SK-N-SH (cell line): Measurements from ENCODE around the gene MVB12B. TPM values are rescaled to one million over a fixed set of nuclear protein-coding genes. Genes with fewer than 3 reads are reported as not detected.
A peak's percentile ranks its signal among the peaks of the same experiment; 100 is the strongest.

Experiments
- CTCF ChIA-PET: fragments of 300-600, 350-600 bp; formaldehyde crosslinking; extraction: SDS; loops from one replicate; lab custom pipeline; 2021; lab: Yijun Ruan, JAX
- POLR2A ChIA-PET: fragments of 350-600 bp; sonication (Branson Sonifier 250); formaldehyde crosslinking; extraction: SDS; loops from one replicate; lab custom pipeline; 2020; ENCODE audit warnings: antibody characterized with exemption, inconsistent platforms; lab: Yijun Ruan, JAX
- DNase-seq: peaks from one replicate; pipeline ENCODE4 v3.0.0; 2012
- H2AFZ ChIP-seq: fragments of 200-600 bp; sonication (generic); 2 replicates; pipeline ENCODE4 v1.8.1; 2016; ENCODE audit warnings: antibody characterized with exemption, mild to moderate bottlenecking, low read depth
- H3F3A ChIP-seq: fragments of 200-600 bp; sonication (generic); replicated peaks from 2 replicates; pipeline ENCODE3; 2016; ENCODE audit warnings: antibody characterized with exemption, mild to moderate bottlenecking; ENCODE audit not compliant: insufficient read depth
- H3K27ac ChIP-seq, 2 experiments: fragments of 200-500 bp in 1 of 2; fragments of 200-600 bp in 1 of 2; sonication (Bioruptor generic) in 1 of 2; sonication (generic), shearing (Covaris generic) in 1 of 2; 2 replicates each; pipeline versions ENCODE4 v1.5.1 to v1.6.1; 2014 to 2016; ENCODE audit warnings: low read depth in 2 of 2, inconsistent platforms in 1 of 2, low read length in 1 of 2, mild to moderate bottlenecking in 1 of 2, mixed read lengths in 1 of 2
- H3K27me3 ChIP-seq: fragments of 200-600 bp; sonication (generic), shearing (Covaris generic); 2 replicates; pipeline ENCODE4 v1.6.1; 2016; ENCODE audit warnings: mixed run types; ENCODE audit not compliant: insufficient read depth
- H3K36me3 ChIP-seq, 2 experiments: fragments of 200-500 bp in 1 of 2; fragments of 200-600 bp in 1 of 2; sonication (Bioruptor generic) in 1 of 2; sonication (generic) in 1 of 2; replicated peaks in 1 of 2; 2 replicates each; pipeline versions ENCODE3 to v1.5.1; 2014 to 2016; ENCODE audit warnings: low read length in 1 of 2, mild to moderate bottlenecking in 1 of 2; ENCODE audit not compliant: insufficient read depth in 2 of 2, control insufficient read depth in 1 of 2
- H3K4me1 ChIP-seq, 2 experiments: fragments of 200-500 bp in 1 of 2; fragments of 200-600 bp in 1 of 2; sonication (Bioruptor generic) in 1 of 2; sonication (generic), shearing (Covaris generic) in 1 of 2; 2 replicates each; pipeline versions ENCODE4 v1.5.1 to v1.6.1; 2014 to 2016; ENCODE audit warnings: low read depth in 1 of 2, low read length in 1 of 2, mixed run types in 1 of 2; ENCODE audit not compliant: insufficient read depth in 2 of 2, control insufficient read depth in 1 of 2
- H3K4me2 ChIP-seq: fragments of 200-600 bp; sonication (generic), shearing (Covaris generic); 2 replicates; pipeline ENCODE4 v1.6.1; 2017; ENCODE audit warnings: mixed run types
- H3K4me3 ChIP-seq, 2 experiments: fragments of 200-500 bp in 1 of 2; fragments of 200-600 bp in 1 of 2; sonication (Bioruptor generic) in 1 of 2; sonication (generic), shearing (Covaris generic) in 1 of 2; 2 replicates each; pipeline versions ENCODE4 v1.5.1 to v1.8.1; 2014 to 2016; ENCODE audit warnings: low read depth in 2 of 2, inconsistent platforms in 1 of 2, low read length in 1 of 2, mild to moderate bottlenecking in 1 of 2, mixed read lengths in 1 of 2, moderate library complexity in 1 of 2
- H3K79me2 ChIP-seq: fragments of 200-600 bp; sonication (generic); 2 replicates; pipeline ENCODE4 v1.8.1; 2017; ENCODE audit warnings: mild to moderate bottlenecking; ENCODE audit not compliant: insufficient read depth
- H3K9ac ChIP-seq: fragments of 200-600 bp; sonication (generic); 2 replicates; pipeline ENCODE4 v1.6.1; 2017; ENCODE audit warnings: mixed run types
- H3K9me2 ChIP-seq: fragments of 200-600 bp; sonication (generic); 2 replicates; pipeline ENCODE4 v1.6.1; 2017; ENCODE audit warnings: mixed run types
- H3K9me3 ChIP-seq: fragments of 200-600 bp; sonication (generic); 2 replicates; pipeline ENCODE4 v1.6.1; 2017; ENCODE audit warnings: mixed run types, mild to moderate bottlenecking, moderate library complexity
- H4K20me1 ChIP-seq: fragments of 200-600 bp; sonication (generic); 2 replicates; pipeline ENCODE4 v1.6.1; 2017; ENCODE audit warnings: mild to moderate bottlenecking, mixed run types; ENCODE audit not compliant: insufficient read depth
- CTCF ChIP-seq: fragments of 200-600 bp; sonication (generic); IDR thresholded peaks from 2 replicates; pipeline ENCODE4 v1.6.1; 2017; ENCODE audit warnings: antibody characterized with exemption, mild to moderate bottlenecking, moderate library complexity
- FOXM1 ChIP-seq: IDR thresholded peaks from 2 replicates; pipeline ENCODE4 v1.4.0; 2012; ENCODE audit warnings: low read depth, mild to moderate bottlenecking
- GATA2 ChIP-seq: sonication (generic); formaldehyde crosslinking; IDR thresholded peaks from 2 replicates; pipeline ENCODE4 v1.5.0; 2020; ENCODE audit warnings: mild to moderate bottlenecking, missing genetic modification reagents
- IRF3 ChIP-seq: fragments of 150-350 bp; IDR thresholded peaks from 2 replicates; pipeline ENCODE4 v1.6.1; 2016; ENCODE audit warnings: mild to moderate bottlenecking, low read depth, low read length
- JUND ChIP-seq: IDR thresholded peaks from 2 replicates; pipeline ENCODE4 v1.4.0; 2012
- NFIC ChIP-seq: IDR thresholded peaks from 2 replicates; pipeline ENCODE4 v1.4.0; 2012; ENCODE audit warnings: borderline replicate concordance
- NRF1 ChIP-seq: IDR thresholded peaks from 2 replicates; pipeline ENCODE4 v1.6.1; 2012; ENCODE audit warnings: low read depth, mild to moderate bottlenecking, low read length
- PBX3 ChIP-seq: IDR thresholded peaks from 2 replicates; pipeline ENCODE4; 2012
- POLR2AphosphoS5 ChIP-seq: IDR thresholded peaks from 2 replicates; pipeline ENCODE4 v1.6.1; 2012; ENCODE audit warnings: low read depth, low read length
- RAD21 ChIP-seq: IDR thresholded peaks from 2 replicates; pipeline ENCODE4 v1.6.1; 2012; ENCODE audit warnings: mild to moderate bottlenecking, low read length
- RCOR1 ChIP-seq: fragments of 150-350 bp; IDR thresholded peaks from 2 replicates; pipeline ENCODE4 v1.6.1; 2017; ENCODE audit warnings: antibody characterized with exemption, low read length
- REST ChIP-seq: IDR thresholded peaks from 2 replicates; pipeline ENCODE4 v1.6.1; 2012; ENCODE audit warnings: mild to moderate bottlenecking, low read depth, low read length, moderate library complexity
- RXRA ChIP-seq: IDR thresholded peaks from 2 replicates; pipeline ENCODE4 v1.4.0; 2012; ENCODE audit warnings: low read depth, mild to moderate bottlenecking, borderline replicate concordance
- SIN3A ChIP-seq: IDR thresholded peaks from 2 replicates; pipeline ENCODE4 v1.6.1; 2012; ENCODE audit warnings: low read depth, mild to moderate bottlenecking, low read length, moderate library complexity, borderline replicate concordance
- SMC3 ChIP-seq: IDR thresholded peaks from 2 replicates; pipeline ENCODE4 v1.6.1; 2012; ENCODE audit warnings: low read depth, low read length, improper control_type of control experiment
- TAF1 ChIP-seq: IDR thresholded peaks from 2 replicates; pipeline ENCODE4 v1.6.1; 2012; ENCODE audit warnings: low read depth, mild to moderate bottlenecking, low read length, moderate library complexity, borderline replicate concordance
- TCF12 ChIP-seq: IDR thresholded peaks from 2 replicates; pipeline ENCODE4 v1.4.0; 2012
- TEAD4 ChIP-seq: IDR thresholded peaks from 2 replicates; pipeline ENCODE4 v1.4.0; 2012; ENCODE audit warnings: mild to moderate bottlenecking, borderline replicate concordance; ENCODE audit not compliant: insufficient read depth
- USF1 ChIP-seq: IDR thresholded peaks from 2 replicates; pipeline ENCODE4 v1.4.0; 2012; ENCODE audit warnings: low read depth, borderline replicate concordance
- WGBS: methylation state at CpG from one replicate; pipeline ENCODE4 v1.1.6; 2017; ENCODE audit warnings: low lambda C conversion rate; 5-methylcytosine and 5-hydroxymethylcytosine counted together
- polyA plus RNA-seq, 3 experiments: library from polyadenylated mRNA; depleted of rRNA; stranded (reverse); fragments of >200 nt; gene quantifications; 2 replicates each; pipeline ENCODE4 v1.2.3, GENCODE V29; 2012

Gene MVB12B
- polyA plus RNA-seq, 1 of the 3 experiments (the other 2 are of a cell fraction) = 5.1 TPM

GRCh38 chr9:126327714-126328185, 1.1 kb downstream of the MVB12B start:
- Histone ChIP-seq H3K79me2 (peaks cover 40% of the 10 kb centered on the region), H3K27me3 (no peaks in the 10 kb centered on the region), H3K4me3 (peak overlapping the region; percentile 67 to 70), H3K4me1 (peaks cover 11 to 35% of the 10 kb centered on the region in 2 experiments; a peak in 3 of 4 replicates), H3K9me2 (no peaks in the 10 kb centered on the region; the same call in 1 of the 2 replicates), H3K4me2 (peak overlapping the region; percentile 85), H2AFZ (no peak overlapping the region), H3K36me3 (no peaks in the 10 kb centered on the region), H3F3A (peaks cover 3% of the 10 kb centered on the region), H4K20me1 (no peaks in the 10 kb centered on the region), H3K9ac (peak overlapping the region; percentile 72), H3K9me3 (no peaks in the 10 kb centered on the region), H3K27ac (peak overlapping the region in 1 of 2 experiments; percentile 78; a peak in 3 of 4 replicates)
- POLR2A ChIA-PET = interaction anchor here (1.1 kb wide), 1 partner anchor 51 kb away, joined by 3 read pairs; no protein-coding TSS in a partner anchor
- CTCF ChIA-PET = interaction anchor here (1.1 to 4.7 kb wide), 5 partner anchors 10 to 164 kb away, joined by 3 to 26 read pairs (median 4); no protein-coding TSS in a partner anchor
- peak; percentile 69 for DNase-seq
- WGBS = 75% methylated on average over 5 of the region's 5 CpGs
- peak; percentile 61 for TF ChIP-seq GATA2 (CRISPR knock-in tag)
- no peak for TF ChIP-seq NFIC
- no peak for TF ChIP-seq POLR2AphosphoS5
- peak; percentile 11; the same call in 1 of the 2 replicates for TF ChIP-seq RAD21

- H3K27me3 ChIP-seq = no peaks in the 10 kb centered on the region
- ChIA-PET POLR2A (no interaction called here), CTCF (interaction anchor here (0.7 to 4.7 kb wide), 7 partner anchors 9 to 668 kb away, joined by 3 to 26 read pairs (median 4); no protein-coding TSS in a partner anchor)
- peaks cover 11 to 35% of the 10 kb centered on the region in 2 experiments; a peak in 3 of 4 replicates for H3K4me1 ChIP-seq
- no peak overlapping the region for H3K4me3 ChIP-seq
- H3K79me2 ChIP-seq = peaks cover 47% of the 10 kb centered on the region
- TF ChIP-seq USF1 (no peak), CTCF (no peak), NRF1 (no peak), FOXM1 (no peak), PBX3 (no peak), IRF3 (no peak), REST (no peak), RAD21 (no peak), SMC3 (no peak), SIN3A (no peak), TEAD4 (no peak), RXRA (no peak), RCOR1 (no peak), JUND (no peak), TCF12 (no peak), TAF1 (no peak)
- peak overlapping the region in 1 of 2 experiments; percentile 78; a peak in 1 of 4 replicates for H3K27ac ChIP-seq
- WGBS = 98% methylated on average over 3 of the region's 3 CpGs
- no peak overlapping the region for H2AFZ ChIP-seq
- H3K9ac ChIP-seq = no peak overlapping the region
- H4K20me1 ChIP-seq = no peaks in the 10 kb centered on the region
- peaks cover 3% of the 10 kb centered on the region for H3F3A ChIP-seq
- no peak for DNase-seq
- H3K36me3 ChIP-seq = no peaks in the 10 kb centered on the region
- H3K9me3 ChIP-seq = no peaks in the 10 kb centered on the region
- H3K9me2 ChIP-seq = no peaks in the 10 kb centered on the region; the same call in 1 of the 2 replicates
- H3K4me2 ChIP-seq = peak overlapping the region; percentile 85
Measured at GRCh38 chr9:126328407-126328806, 1.8 kb downstream of the MVB12B start.
